ENCODE measurements around the gene ZNF616. TPM values are rescaled to one million over a fixed set of nuclear protein-coding genes. Genes with fewer than 3 reads are reported as not detected.

ZNF616 gene
- total RNA-seq = 10 to 100 TPM in 1 of 2 donors, 1 to 10 TPM in 1; 9.6 to 10.9 TPM

DNA sequence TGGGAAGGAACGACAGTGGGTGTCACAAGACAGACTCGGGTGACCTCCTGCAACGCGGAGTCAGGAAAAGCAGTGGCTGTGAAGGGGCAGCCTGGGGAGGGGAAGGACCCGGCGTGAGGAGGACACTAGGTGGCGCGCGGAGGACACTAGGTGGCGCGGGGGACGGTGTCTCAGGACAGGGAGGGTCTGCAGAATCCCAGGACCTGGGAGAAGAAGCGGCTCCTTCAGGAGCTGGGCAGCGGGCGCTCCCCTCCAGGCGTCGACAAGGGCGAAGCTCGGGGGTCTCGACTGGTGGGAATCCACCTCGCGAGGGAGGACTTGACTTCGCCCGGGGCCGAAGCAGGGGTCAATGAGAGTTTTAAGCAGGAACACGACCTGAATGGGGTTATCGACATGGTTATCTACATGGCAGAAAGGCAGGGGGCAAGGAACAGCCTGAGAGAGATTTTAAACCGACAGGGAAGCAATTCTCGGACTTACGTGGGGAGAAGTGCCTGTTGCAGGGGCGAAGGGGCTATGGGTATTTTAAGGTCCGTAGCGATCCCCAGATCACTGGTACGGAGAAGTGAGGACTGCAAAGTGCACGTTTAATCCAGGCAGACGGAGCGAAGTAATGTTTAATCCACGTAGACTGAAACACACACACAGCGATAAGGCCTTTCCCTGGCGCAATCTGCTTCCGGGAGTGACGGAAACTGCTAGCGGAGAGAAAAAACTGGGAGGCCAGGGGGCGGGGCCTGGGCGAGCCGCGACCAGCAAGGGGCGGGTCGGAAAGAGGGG is at the start of gene ZNF616:
ZNF616 (minus strand) TSS at position 687 of the 780 bp plus-strand sequence. CDS start 9,426 bp downstream, outside the sequence.
- ATAC-seq = peak; percentile 83 to 89
- DNase-seq (ENCODE audit: low spot score in 2 of 2) = peak; percentile 77 to 95
- Mint-ChIP-seq H3K9me3 (peaks cover 9 to 34% of the 10 kb centered on the region in 2 donors), H3K27ac (peak within 1 kb of the TSS; percentile 95 to 98), H3K36me3 (peaks cover 43 to 81% of the 10 kb centered on the region in 2 donors)

DNA sequence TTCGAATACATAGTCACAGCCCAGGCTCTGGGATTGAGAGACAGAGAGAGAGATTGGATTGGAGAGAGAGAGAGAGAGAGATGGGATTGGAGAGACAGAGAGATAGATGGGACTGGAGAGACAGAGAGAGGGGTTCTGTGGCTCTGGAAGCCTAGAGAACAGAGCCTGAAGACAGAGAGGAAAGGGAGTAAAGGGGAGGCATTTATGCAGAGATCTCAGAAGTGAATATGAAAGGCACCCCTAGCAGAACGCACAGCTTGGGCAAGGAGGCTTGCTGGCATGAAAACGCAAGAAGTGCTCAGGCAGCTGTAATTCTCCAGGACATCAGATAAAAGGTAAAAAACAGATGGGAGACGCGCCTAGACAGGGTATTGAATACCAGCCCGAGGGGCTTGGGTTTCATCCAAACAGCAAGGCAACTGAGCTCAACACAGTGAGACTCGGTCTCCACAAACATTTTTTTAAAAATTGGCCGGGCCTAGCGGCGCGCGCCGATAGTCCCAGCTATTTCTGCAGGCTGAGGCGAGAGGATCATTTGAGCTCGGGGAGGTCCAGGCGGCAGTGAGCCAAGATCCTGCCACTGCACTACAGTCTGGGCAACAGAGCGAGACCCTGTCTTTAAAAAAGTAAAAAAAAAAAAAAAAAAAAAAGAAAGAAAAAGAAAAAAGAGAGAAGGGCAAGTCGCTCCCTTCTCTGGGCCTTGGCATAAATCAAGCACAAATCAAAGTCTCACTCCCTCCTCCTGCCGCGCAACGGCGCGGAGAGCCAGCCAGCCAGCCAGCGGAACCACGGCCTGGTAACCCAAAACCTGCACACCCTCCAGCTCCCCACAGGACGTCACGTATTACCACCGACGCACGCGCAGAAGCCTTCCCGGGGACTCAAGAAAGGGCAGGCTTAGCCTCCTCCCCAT is 49.3 kb upstream of the ZNF616 start:
- DNase-seq (ENCODE audit: low spot score in 2 of 2) (peak; percentile 90 to 98), ATAC-seq (no peak)
- Mint-ChIP-seq H3K27ac (peak overlapping the region; percentile 96 to 100), H3K9me3 (no peaks in the 10 kb centered on the region), H3K36me3 (peaks cover 9 to 27% of the 10 kb centered on the region in 2 donors)

DNA sequence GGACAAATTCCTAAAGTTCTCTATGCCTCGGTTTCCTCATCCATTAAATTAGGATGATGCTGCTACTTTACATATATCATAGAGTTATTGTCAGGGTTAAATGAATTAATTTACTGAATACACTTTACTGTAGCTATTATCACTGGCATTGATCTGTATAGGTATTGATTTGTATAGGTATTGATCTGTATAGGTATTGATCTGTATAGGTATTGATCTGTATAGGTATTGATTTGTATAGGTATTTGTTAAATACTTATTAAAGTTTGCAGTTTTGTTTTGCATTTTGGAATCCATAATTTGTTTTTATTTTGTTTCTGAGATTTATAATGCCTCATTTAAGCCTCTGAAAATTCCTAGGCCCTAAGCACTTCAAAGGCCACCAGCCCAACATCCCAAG is 47.7 kb upstream of the ZNF616 start:
- peaks cover 0 to 13% of the 10 kb centered on the region in 2 donors for H3K36me3 Mint-ChIP-seq
- peak overlapping the region in 1 of 2 donors; percentile 96 for H3K27ac Mint-ChIP-seq
- no peak for ATAC-seq
- no peak for DNase-seq (ENCODE audit: low spot score in 2 of 2)
- no peaks in the 10 kb centered on the region for H3K9me3 Mint-ChIP-seq

DNA sequence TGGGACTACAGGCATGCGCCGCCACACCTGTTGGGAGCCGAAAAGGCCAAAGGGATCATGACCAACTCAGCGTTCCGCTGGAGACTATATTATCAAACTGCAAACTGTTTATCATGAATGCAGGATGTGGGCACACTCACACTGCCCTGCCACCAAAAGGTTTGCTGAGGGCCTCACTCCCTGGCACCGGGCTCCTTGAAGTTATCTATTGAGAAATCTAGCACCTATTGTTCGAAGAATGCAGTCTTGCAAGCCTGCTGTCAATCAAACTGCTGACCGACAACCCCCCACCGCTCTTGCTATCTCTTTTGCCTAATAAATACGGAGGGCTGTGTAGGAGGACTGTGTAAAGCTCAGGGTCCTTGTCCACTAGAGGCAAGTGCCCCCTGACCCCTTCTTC is 36.8 kb upstream of the ZNF616 start:
- peaks cover 0 to 20% of the 10 kb centered on the region in 2 donors for H3K36me3 Mint-ChIP-seq
- H3K9me3 Mint-ChIP-seq = peaks cover 0 to 10% of the 10 kb centered on the region in 2 donors
- ATAC-seq (no peak), DNase-seq (ENCODE audit: low spot score in 2 of 2) (no peak)
- H3K27ac Mint-ChIP-seq = no peak overlapping the region

DNA sequence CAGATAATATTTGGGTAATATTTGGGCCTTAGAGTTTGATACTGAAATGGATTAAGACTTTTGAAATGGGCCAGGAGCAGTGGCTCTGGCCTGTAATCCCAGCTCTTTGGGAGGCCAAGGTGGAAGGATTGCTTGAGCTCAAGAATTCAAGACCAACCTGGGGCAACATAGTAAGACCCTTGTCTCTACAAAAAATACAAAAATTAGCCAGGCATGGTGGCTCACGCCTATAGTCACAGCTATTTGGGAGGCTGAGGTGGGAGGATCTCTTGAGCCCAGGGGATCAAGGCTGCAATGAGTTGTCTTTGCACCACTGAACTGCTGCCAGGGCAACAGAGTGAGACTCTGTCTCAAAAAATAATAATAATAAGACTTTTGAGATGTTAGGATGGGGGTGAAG is 32.6 kb upstream of the ZNF616 start:
- DNase-seq (ENCODE audit: low spot score in 2 of 2) (no peak), ATAC-seq (no peak)
- Mint-ChIP-seq H3K36me3 (peaks cover 36 to 57% of the 10 kb centered on the region in 2 donors), H3K27ac (peak overlapping the region in 1 of 2 donors; percentile 96), H3K9me3 (peaks cover 4 to 17% of the 10 kb centered on the region in 2 donors)

DNA sequence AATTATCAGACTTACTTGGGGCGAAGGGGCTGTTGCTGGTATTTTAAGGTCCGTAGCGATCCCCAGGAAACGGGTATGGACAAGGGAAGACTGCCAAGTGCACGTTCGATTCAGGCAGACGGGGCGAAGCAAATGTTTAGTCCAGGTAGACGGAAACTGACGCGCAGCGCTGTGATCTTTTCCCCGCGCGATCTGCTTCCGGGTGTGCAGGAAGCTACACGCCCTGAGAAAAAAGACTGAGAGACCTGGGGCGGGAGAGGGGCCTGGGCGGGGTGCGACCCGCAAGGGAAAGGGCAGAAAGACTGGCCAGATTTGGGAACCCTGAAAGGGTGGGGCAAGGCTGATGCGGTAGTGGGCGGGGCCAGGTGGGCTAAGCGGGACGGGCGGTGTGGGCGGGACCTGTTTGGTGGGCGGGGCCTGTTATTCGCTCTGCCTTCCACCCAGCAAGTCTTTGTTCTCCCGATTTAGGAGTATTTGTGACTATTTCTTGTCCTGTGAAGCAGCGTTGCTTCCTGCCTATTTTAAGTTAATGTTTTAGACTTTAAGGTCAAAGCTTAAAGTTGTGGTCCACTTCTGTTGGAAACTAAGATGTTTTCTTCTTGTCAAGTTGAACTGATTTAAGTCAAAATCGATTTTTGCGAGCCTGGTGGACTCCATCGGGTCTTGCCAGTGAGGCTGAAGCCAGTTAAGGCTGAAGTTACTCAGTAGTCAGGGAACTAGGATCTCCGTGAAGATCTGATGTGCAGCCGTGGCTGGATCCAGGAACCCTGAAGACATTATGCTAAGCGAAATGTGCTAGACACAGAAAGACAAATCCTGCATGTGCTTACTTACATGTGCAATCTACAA is 31.8 kb upstream of the ZNF616 start, which contains the start of gene ZNF836:
ZNF836 (minus strand) TSS at position 301 of the 849 bp plus-strand sequence. CDS start 3,549 bp downstream, outside the sequence.
- Mint-ChIP-seq H3K9me3 (peaks cover 4 to 11% of the 10 kb centered on the region in 2 donors), H3K27ac (peak within 1 kb of the TSS; percentile 96 to 98), H3K36me3 (peaks cover 36 to 64% of the 10 kb centered on the region in 2 donors)
- DNase-seq (ENCODE audit: low spot score in 2 of 2) = peak; percentile 84 to 89
- peak; percentile 97 to 98 for ATAC-seq

DNA sequence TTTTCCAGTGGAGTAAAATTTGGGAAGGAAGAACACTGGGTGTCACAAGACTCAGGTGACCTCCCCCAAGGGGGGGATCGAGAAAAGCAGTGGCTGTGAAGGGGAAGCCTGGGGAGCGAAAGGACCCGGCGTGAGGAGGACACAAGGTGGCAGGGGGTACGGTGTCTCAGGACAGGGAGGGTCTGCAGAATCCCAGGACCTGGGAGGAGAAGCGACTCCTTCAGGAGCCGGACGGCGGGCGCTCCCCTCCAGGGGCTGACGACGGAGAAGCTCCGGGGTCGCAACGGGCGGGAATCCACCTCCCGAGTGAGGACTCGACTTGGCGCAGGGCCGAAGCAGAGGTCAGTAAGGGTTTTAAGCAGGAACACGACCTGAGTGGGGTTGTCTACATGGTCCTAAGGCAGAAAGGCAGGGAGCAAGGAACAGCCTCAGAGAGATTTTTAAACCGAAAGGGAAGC is 31.2 kb upstream of the ZNF616 start:
- DNase-seq (ENCODE audit: low spot score in 2 of 2) = peak in 1 of 2 donors; percentile 10

DNA sequence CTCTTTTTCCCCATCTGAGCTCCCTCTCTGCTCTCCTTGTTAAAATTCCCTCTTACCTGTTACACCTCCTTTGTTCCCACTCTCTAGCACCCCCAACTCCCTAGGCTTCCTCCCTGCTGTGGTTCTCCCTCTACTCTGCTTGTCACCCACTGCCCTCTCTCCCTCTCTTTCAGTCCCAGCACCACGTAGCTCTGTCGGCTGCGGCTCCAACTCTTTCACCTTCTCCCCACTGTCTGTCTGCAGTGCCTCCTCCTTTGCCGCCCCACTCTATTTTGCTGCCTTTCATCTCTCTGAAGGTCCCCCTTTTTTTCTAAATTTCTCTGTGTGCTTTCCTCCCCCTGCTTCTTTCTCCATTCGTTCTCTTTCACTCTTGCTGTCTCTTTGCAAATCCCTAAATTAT is 30.6 kb upstream of the ZNF616 start:
- H3K27ac Mint-ChIP-seq = peak overlapping the region; percentile 96 to 98
- H3K9me3 Mint-ChIP-seq = peaks cover 4 to 10% of the 10 kb centered on the region in 2 donors
- no peak for ATAC-seq
- peaks cover 36 to 68% of the 10 kb centered on the region in 2 donors for H3K36me3 Mint-ChIP-seq
- no peak for DNase-seq (ENCODE audit: low spot score in 2 of 2)

More for the DNA sequence above, 31.2 kb upstream of the ZNF616 start:
- ATAC-seq = peak; percentile 23 to 26
- H3K27ac Mint-ChIP-seq = peak overlapping the region; percentile 96 to 98
- peaks cover 4 to 10% of the 10 kb centered on the region in 2 donors for H3K9me3 Mint-ChIP-seq
- peaks cover 36 to 64% of the 10 kb centered on the region in 2 donors for H3K36me3 Mint-ChIP-seq

DNA sequence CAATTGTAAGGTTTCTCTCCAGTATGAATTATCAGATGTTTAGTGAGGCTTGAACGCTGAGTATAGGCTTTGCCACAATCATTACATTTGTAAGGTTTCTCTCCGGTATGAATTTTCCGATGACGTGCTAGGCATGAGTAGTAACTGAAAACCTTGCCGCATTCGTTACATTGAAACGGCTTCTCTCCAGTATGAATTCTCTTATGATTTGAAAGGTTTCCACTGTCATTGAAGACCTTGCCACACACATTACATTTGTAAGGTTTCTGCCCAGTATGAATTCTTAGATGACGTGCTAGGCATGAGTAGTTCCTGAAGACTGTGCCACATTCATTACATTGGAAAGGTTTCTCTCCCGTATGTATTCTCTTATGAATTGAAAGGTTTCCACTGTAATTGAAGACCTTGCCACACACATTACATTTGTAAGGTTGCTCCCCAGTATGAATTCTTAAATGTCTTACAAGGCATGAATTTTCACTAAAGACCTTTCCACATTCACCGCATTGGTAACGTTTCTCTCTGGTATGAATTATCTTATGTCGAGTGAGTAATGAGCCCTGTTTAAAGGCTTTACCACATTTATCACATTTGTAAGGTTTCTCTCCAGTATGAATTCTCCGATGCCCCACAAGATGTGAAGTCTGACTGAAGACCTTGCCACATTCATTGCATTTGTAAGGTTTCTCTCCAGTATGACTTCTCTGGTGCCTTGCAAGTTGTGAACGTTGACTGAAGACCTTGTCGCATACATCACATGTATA is 16.0 kb upstream of the ZNF616 start:
- Mint-ChIP-seq H3K9me3 (peaks cover 52 to 54% of the 10 kb centered on the region in 2 donors), H3K27ac (no peak overlapping the region), H3K36me3 (peaks cover 75 to 86% of the 10 kb centered on the region in 2 donors)
- ATAC-seq (no peak), DNase-seq (ENCODE audit: low spot score in 2 of 2) (no peak)

DNA sequence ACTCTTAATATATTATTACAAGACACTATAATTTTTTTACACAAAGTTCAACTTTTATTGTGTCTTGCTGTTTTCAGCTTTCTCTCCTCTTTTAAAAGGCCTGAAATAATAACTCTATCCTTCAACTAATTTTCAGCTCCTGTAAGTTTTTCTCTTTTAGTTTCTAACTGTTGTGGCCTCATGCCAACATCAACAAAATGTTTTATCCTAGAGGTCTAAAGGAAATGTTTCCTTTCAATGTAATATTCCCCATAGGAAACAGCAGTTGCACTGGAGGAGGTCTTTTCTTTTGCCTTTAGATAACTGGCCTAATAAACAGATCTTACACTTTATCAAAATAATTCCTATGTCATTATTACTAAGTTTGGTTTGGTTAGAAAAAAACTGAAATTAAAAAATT is 8.5 kb upstream of the ZNF616 start:
- H3K27ac Mint-ChIP-seq = no peak overlapping the region
- ATAC-seq (no peak), DNase-seq (ENCODE audit: low spot score in 2 of 2) (no peak)
- H3K36me3 Mint-ChIP-seq = peaks cover 12 to 51% of the 10 kb centered on the region in 2 donors
- peaks cover 8 to 27% of the 10 kb centered on the region in 2 donors for H3K9me3 Mint-ChIP-seq

DNA sequence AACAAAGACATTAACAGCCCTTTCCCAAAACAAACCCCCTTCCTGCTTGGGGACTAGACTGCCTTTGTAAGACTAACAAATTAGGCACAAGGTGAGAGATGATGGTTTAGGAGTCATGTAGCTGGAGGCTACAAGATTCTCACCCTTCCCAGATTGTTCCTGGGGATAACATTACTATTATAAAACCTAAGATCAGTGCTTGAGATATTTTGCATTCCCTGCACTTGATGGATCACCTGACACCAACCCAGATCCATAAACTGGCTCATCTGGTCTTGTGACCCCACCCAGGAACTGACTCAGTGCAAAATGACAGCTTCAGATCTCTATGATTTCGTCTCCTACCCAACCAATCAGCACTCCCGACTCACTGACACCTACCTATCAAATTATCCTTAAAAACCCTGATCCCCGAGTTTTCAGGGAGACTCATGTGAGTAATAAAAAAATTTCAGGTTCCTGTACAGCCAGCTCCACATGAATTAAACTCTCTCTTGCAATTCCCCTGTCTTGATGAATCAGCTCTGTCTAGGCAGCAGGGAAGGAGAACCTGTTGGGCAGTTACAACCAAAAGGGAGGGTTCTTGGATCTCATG is 2.4 kb upstream of the ZNF616 start:
- Mint-ChIP-seq H3K27ac (peak overlapping the region in 1 of 2 donors; percentile 31), H3K36me3 (peaks cover 30 to 75% of the 10 kb centered on the region in 2 donors), H3K9me3 (peaks cover 0 to 31% of the 10 kb centered on the region in 2 donors)
- ATAC-seq = no peak
- no peak for DNase-seq (ENCODE audit: low spot score in 2 of 2)

DNA sequence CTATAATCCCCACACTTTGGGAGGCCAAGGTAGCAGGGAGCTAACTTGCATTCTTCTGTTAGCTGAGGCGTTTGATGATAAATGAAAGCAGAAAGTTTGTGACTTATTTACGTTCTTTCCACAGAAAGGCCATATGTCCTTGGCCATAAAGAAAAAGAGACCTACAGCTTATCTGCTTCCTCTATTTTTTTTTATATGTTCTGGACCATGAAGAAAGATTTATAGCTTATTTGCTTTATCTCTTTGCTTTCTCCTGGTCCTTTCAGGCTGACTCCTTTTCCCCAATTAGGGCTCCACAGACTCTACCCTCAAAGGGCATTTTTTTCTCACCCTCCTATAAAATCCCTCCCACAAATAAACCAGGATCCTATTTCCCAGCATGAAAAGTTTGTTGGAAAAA is 1.5 kb upstream of the ZNF616 start:
- DNase-seq (ENCODE audit: low spot score in 2 of 2) = no peak
- Mint-ChIP-seq H3K9me3 (peaks cover 0 to 31% of the 10 kb centered on the region in 2 donors), H3K36me3 (peaks cover 30 to 73% of the 10 kb centered on the region in 2 donors), H3K27ac (no peak overlapping the region)
- ATAC-seq = no peak

DNA sequence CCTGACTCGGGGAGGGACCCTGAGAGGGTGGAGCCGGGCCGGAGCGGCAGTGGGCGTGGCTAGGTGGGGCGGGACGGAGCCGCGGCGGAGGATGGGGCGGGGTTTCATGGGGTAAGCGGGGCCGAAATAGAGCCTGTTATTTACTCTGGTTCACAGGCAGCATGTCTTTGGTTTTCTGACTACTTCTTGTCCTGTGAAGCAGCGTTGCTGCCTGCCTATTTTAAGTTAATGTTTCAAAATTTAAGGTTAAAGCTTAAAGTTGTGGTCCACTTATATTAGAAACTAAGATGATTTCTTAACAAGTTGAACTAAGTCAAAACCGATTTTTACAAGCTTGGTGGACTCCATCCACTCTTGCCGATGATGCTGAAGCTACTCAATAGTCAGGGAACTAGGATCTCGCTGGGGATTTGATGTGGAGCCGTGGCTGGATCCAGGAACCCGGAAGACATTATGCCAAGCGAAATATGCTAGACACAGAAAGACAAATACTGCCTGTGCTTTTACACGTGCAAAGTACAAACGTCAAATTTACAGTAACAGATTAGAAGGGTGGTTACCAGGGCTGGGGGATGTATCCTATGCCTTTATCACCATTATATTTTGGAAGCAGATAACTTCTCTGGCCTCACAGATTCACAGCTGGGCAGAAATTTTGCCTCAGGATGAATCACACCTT is 433 bp upstream of the ZNF616 start:
- peak in 1 of 2 donors; percentile 98 for DNase-seq (ENCODE audit: low spot score in 2 of 2)
- H3K9me3 Mint-ChIP-seq = peaks cover 4 to 33% of the 10 kb centered on the region in 2 donors
- ATAC-seq = peak; percentile 96 to 98
- peaks cover 36 to 78% of the 10 kb centered on the region in 2 donors for H3K36me3 Mint-ChIP-seq
- peak overlapping the region; percentile 95 to 98 for H3K27ac Mint-ChIP-seq

DNA sequence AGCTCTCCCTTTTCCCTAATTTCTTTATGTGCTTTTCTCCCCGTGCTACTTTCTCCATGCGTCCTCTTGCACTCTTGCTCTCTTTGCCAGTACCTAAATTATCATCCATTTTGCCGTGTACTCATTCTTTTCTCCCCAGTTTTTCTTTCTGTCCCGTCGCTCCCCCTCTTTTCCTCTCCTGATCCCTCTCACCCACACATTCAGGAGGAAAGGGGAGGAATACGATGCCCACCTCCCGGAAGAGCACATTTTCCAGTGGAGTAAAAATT is 821 bp downstream of the ZNF616 start:
- H3K27ac Mint-ChIP-seq = peak overlapping the region; percentile 95 to 98
- peaks cover 9 to 37% of the 10 kb centered on the region in 2 donors for H3K9me3 Mint-ChIP-seq
- ATAC-seq (no peak), DNase-seq (ENCODE audit: low spot score in 2 of 2) (no peak)
- H3K36me3 Mint-ChIP-seq = peaks cover 48 to 84% of the 10 kb centered on the region in 2 donors
